ENCODE data around the gene CEP83.

CEP83 gene

DNA sequence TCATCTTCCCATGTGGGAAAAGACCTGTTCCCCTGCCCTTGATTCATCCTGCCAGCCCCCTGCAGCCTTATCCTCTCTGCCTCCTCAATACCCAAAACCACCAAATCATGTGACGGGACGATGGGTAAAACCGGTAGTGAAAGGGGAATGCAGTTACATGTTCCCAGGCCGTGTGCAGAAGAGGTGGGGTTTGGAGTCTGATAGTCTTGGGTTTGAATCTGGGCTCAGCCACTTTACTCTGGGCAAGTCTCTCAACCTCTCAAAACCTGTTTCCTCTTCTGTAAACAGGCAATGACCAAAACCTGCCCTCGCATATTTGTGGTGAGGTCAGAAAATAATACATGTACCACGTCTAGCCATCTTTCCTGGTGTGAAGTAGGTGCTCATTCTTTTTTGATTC, 188.3 kb downstream of the CEP83 start:
- H3K27ac ChIP-seq, result no peak overlapping the region
- TF ChIP-seq, protein P1, sequence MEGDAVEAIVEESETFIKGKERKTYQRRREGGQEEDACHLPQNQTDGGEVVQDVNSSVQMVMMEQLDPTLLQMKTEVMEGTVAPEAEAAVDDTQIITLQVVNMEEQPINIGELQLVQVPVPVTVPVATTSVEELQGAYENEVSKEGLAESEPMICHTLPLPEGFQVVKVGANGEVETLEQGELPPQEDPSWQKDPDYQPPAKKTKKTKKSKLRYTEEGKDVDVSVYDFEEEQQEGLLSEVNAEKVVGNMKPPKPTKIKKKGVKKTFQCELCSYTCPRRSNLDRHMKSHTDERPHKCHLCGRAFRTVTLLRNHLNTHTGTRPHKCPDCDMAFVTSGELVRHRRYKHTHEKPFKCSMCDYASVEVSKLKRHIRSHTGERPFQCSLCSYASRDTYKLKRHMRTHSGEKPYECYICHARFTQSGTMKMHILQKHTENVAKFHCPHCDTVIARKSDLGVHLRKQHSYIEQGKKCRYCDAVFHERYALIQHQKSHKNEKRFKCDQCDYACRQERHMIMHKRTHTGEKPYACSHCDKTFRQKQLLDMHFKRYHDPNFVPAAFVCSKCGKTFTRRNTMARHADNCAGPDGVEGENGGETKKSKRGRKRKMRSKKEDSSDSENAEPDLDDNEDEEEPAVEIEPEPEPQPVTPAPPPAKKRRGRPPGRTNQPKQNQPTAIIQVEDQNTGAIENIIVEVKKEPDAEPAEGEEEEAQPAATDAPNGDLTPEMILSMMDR (IDR thresholded peaks at IDR 0.05), result no peak
- TF ChIP-seq ZFX (IDR thresholded peaks at IDR 0.05; ENCODE audit: borderline replicate concordance), result no peak

DNA sequence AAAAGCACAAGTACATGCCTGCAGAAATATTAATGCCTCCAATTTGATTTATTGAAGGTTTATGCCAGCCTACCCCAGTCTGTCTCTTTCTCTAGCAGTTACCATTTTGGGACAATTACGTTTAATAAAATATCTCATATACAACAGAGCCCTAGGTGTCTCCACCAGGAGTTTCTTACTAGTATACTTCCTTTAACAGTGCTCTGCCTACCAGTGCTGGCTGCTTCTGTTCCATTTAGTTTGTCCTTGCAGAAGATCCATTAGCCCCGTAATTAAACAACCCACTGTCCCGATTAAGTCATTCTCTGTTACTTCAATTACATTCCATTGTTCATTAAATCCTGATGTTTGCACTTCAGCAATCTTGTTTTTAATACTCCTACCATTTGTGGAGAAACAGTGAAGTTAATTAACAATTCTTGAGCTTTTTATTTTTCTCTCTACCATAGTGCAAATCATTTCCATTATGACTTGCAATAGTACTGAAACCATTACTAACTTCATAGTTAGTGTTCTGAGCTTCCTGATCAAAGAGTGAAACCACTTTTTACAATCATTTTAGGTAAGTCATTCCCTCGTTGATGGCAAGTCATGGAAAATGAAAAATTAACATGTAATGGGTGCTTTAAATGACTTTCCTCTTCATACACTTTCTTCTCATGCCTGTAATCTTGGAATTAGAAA, 190.2 kb downstream of the CEP83 start:
- no peak overlapping the region for H3K27ac ChIP-seq
- TF ChIP-seq ZFX (IDR thresholded peaks at IDR 0.05; ENCODE audit: borderline replicate concordance), result no peak
- TF ChIP-seq, protein P1 (IDR thresholded peaks at IDR 0.05), result no peak

DNA sequence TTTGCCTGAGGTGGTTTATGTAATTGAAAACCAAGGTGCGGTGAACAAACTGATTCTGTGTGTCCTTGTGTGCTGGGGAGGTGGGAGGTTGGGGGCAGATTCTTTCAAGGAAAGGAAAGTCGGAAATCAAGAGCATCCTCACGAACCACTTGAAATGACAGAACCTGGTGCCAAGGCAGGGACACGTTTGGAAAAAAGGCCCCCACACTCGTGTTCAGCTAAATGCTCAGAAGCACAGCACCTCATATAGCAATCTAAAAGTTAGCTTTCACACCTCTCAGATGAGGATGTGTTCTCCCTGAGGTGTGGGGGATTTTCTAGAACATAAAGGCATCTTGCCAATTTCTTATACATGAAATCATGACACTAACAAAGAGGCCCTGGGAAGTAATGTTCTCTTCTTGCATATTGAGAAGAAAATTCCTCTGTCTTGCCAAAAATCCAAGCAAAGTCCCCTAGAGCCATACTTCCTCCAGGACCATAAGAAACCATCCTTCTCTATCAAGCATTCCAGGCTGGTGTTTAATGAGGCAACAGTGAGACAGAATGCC, 191.7 kb downstream of the CEP83 start:
- no peak overlapping the region for H3K27ac ChIP-seq
- TF ChIP-seq ZFX (IDR thresholded peaks at IDR 0.05; ENCODE audit: borderline replicate concordance), result no peak
- TF ChIP-seq, protein P1 (IDR thresholded peaks at IDR 0.05), result no peak

DNA sequence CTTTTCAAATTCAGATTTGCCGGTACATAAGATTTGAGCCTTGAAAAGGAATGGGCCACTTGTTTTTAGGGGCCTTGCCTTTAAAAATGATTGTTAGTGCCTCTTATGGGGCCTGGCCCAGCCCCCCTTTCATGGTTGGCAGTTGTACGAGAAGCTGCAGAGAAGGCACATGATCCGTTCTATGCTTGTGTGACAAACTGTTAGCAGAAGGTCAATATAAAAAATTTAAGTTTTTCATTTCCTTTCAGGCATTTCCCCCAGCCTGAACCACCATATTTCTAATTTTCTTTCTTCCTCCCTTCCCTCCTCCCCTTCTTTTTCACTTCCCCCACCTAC, 192.2 kb downstream of the CEP83 start:
- no peak for TF ChIP-seq ZFX (IDR thresholded peaks at IDR 0.05; ENCODE audit: borderline replicate concordance)
- TF ChIP-seq, protein P1 (IDR thresholded peaks at IDR 0.05), result no peak
- H3K27ac ChIP-seq, result no peak overlapping the region

DNA sequence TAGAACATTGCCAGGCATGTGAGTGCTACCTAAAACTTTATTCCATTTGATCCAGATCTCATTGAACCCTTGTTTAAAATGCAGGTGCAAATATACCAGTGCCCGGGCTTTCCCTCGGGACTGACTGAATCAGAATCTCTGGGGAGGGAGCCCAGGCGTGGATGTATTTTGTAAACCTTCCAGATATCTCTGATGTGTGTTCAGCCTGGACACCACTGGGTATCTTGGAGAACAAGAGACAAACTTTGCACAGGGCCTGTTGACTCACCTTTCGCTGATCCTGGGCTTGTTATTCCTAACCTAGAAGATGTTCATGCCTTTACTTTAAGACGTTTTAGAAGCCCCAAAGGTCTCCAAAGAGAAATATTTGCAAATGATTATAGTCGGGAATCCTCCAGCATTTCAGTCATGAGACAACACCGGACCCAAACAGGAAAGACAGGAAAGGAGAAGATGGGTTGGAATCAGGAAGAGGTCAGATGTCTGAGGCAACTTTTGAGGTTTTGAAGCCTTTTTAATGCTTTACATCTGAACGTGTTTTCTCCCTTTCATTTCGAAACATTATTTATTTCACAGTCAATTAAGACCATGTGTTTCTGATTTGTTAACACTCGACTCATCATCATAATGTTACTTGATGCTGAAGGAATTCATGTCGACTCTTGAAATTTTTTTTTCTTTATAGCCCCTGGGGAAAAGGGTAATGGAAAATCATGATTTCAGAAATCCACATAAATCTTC, 192.7 kb downstream of the CEP83 start:
- H3K27ac ChIP-seq, result no peak overlapping the region
- TF ChIP-seq, protein P1 (IDR thresholded peaks at IDR 0.05), result no peak
- TF ChIP-seq ZFX (IDR thresholded peaks at IDR 0.05; ENCODE audit: borderline replicate concordance), result no peak

DNA sequence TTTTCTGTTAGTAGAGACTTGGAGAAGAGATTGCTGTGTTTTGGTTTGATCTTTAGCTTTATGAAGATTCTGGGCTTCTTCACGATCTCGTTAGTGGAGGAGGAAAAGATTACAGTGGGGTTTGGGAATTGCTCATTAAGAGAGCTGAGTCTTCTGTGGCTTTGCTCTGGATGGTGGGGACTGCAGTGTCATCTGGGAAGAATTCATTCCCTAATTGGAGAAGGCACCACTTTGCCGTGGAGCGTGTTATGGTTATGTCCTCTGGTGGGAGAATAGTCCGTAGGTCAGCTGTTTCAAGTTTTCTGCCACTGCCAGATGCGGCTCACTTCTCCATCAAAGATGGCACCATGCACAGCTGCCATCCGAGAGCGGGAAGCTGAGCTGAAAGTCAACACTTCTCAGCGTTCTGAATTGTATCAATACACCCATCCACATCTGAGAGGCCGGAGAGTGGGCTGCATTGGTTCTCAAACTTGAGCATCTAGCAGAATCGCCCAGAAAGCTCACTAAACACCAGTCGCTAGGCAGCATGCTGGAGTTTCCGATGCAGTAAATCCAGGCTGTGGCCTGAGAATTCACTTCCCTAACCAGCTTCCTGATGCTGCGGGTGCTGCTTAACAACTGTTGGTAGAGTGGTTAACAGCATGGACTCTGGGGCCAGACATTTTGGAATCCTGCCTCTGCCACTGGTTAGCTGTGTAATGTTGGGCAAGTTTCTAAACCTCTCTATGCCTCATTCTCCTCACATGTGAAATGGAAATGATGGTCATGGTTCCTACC, 193.5 kb downstream of the CEP83 start:
- H3K27ac ChIP-seq, result no peak overlapping the region
- no peak for TF ChIP-seq ZFX (IDR thresholded peaks at IDR 0.05; ENCODE audit: borderline replicate concordance)
- TF ChIP-seq, protein P1 (IDR thresholded peaks at IDR 0.05), result no peak
